ENCODE results near the gene TUBA4A. TPM values are rescaled to one million over a fixed set of nuclear protein-coding genes. Genes with fewer than 3 reads are reported as not detected.
"Not testable (repeated sequence)": the region's sequence is repeated elsewhere in the genome, so short reads cannot be mapped to it uniquely, and the experiment has no call there.

The TUBA4A gene
- total RNA-seq, 1 experiment from 2014 or later, result 14.9 TPM

DNA sequence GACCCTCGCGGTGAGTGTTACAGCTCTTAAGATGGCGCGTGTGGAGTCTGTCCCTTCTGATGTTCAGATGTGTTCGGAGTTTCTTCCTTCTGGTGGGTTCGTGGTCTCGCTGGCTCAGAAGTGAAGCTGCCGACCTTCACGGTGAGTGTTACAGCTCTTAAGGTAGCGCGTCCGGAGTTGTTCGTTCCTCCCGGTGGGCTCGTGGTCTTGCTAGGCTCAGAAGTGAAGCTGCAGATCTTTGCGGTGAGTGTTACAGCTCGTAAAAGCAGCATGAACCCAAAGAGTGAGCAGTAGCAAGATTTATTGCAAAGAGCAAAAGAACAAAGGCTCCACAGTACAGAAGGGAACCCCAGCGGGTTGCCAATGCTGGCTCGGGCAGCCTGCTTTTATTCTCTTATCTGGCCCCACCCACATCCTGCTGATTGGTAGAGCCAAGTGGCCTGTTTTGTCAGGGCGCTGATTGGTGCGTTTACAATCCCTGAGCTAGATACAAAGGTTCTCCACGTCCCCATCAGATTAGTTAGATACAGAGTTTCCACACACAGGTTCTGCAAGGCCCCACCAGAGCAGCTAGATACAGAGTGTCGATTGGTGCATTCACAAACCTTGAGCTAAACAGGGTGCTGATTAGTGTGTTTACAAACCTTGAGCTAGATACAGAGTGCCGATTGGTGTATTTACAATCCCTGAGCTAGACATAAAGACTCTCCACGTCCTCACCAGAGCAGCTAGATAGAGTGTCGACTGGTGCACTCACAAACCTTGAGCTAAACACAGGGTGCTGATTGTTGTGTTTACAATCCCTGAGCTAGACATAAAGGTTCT, 53.0 kb downstream of the TUBA4A start:
- CTCF ChIA-PET, result interaction anchor here (1.1 kb wide), 1 partner anchor 30 kb away, joined by 4 read pairs; no protein-coding TSS in a partner anchor

More for the DNA sequence above, 53.0 kb downstream of the TUBA4A start:
- H3K27ac Mint-ChIP-seq (ENCODE audit: unreplicated experiment); H3K9me3 ChIP-seq; H3K4me3 Mint-ChIP-seq (ENCODE audit: unreplicated experiment); POLR2A ChIA-PET; H3K4me1 ChIP-seq; H3K4me1 Mint-ChIP-seq (ENCODE audit: low read depth, unreplicated experiment); H3K9me3 Mint-ChIP-seq (ENCODE audit: unreplicated experiment); DNase-seq; H3K27me3 Mint-ChIP-seq (ENCODE audit: insufficient read depth, unreplicated experiment); H3K27me3 ChIP-seq (replicated peaks; ENCODE audit: control insufficient read depth, insufficient read depth, low read length); H3K36me3 Mint-ChIP-seq (ENCODE audit: insufficient read depth, unreplicated experiment); intact Hi-C loops (cut with micrococcal nuclease; ENCODE audit: unreplicated experiment); H3K4me3 ChIP-seq (ENCODE audit: low read depth, low read length); H3K36me3 ChIP-seq (ENCODE audit: control insufficient read depth, insufficient read depth, low read length): not testable (repeated sequence)
- BruUV-seq (replicated peaks), result TSS peak; percentile 57

Small RNA genes within 50 kb of the gene (microRNA-seq; reads per million reads assigned to microRNA genes)
- gene MIR153-1, result not detected

Other genes with a start within 250 kb of the TUBA4A start
- 0.34 and 0.77 TPM in 2 replicates for gene CFAP65, start 212.4 kb downstream of the TUBA4A start, total RNA-seq (2022)
- gene IHH, start 193.0 kb downstream of the TUBA4A start, total RNA-seq (2022), result 19.0 and 22.6 TPM in 2 replicates
- gene NHEJ1, start 93.1 kb downstream of the TUBA4A start, total RNA-seq (2022), result 28.5 and 29.6 TPM in 2 replicates
- gene SLC23A3, start 83.9 kb downstream of the TUBA4A start, total RNA-seq (2022), result 6.5 and 7.1 TPM in 2 replicates
- 59.3 and 62.9 TPM in 2 replicates for gene CNPPD1, start 77.0 kb downstream of the TUBA4A start, total RNA-seq (2022)
- 59.5 and 62.0 TPM in 2 replicates for gene RETREG2, start 75.6 kb downstream of the TUBA4A start, total RNA-seq (2022)
- gene ZFAND2B, start 47.1 kb downstream of the TUBA4A start, total RNA-seq (2022), result 37.3 and 41.8 TPM in 2 replicates
- gene ABCB6, start 35.0 kb downstream of the TUBA4A start, total RNA-seq (2022), result 66.0 and 68.6 TPM in 2 replicates
- gene ATG9A, start 24.3 kb downstream of the TUBA4A start, total RNA-seq (2022), result 59.6 and 62.9 TPM in 2 replicates
- gene ANKZF1, start 24.1 kb downstream of the TUBA4A start, total RNA-seq (2022), result 50.7 and 51.5 TPM in 2 replicates
- 3.3 and 4.3 TPM in 2 replicates for gene GLB1L, start 8.5 kb downstream of the TUBA4A start, total RNA-seq (2022)
- gene STK16, start 8.4 kb downstream of the TUBA4A start, total RNA-seq (2022), result 26.1 and 26.6 TPM in 2 replicates
- not detected in 2 replicates for gene TUBA4B, start 675 bp downstream of the TUBA4A start, total RNA-seq (2022)
- 60.6 and 61.2 TPM in 2 replicates for gene DNAJB2, start 25.4 kb upstream of the TUBA4A start, total RNA-seq (2022)
- gene PTPRN, start 55.5 kb upstream of the TUBA4A start, total RNA-seq (2022), result not detected in 2 replicates
- gene RESP18, start 78.8 kb upstream of the TUBA4A start, total RNA-seq (2022), result not detected in 2 replicates
- 102 and 103 TPM in 2 replicates for gene DNPEP, start 134.0 kb upstream of the TUBA4A start, total RNA-seq (2022)
- 0.86 TPM in 1 of 2 replicates, not detected in the other for gene DES, start 164.5 kb upstream of the TUBA4A start, total RNA-seq (2022)
- 17.2 and 18.6 TPM in 2 replicates for gene SPEG, start 180.9 kb upstream of the TUBA4A start, total RNA-seq (2022)
- gene GMPPA, start 245.0 kb upstream of the TUBA4A start, total RNA-seq (2022), result 51.0 and 53.7 TPM in 2 replicates